Liver (tissue), 9 donors: ENCODE results near the gene BMP8A. TPM values are rescaled to one million over a fixed set of nuclear protein-coding genes. Genes with fewer than 3 reads are reported as not detected.
"Not testable (repeated sequence)": the region's sequence is repeated elsewhere in the genome, so short reads cannot be mapped to it uniquely, and the experiment has no call there.

Experiments used
- DNase-seq: peaks from one replicate; pipeline ENCODE4 v3.0.0-alpha.2; 2017; ENCODE audit warnings: low spot score
- H3K27ac ChIP-seq, 2 donors: one replicate each; pipeline ENCODE4 v1.7.0; 2013; ENCODE audit warnings: inconsistent platforms in 2 of 2, low read length in 2 of 2, control low read depth in 1 of 2, low read depth in 1 of 2, mild to moderate bottlenecking in 1 of 2
- H3K27me3 ChIP-seq, 4 donors: one replicate each; pipeline versions ENCODE4 v1.6.1 to v1.7.0; 2013; ENCODE audit warnings: low read length in 3 of 4, inconsistent platforms in 1 of 4, mild to moderate bottlenecking in 1 of 4, moderate library complexity in 1 of 4; ENCODE audit not compliant: control insufficient read depth in 4 of 4, insufficient read depth in 4 of 4
- H3K36me3 ChIP-seq, 4 donors: one replicate each; pipeline versions ENCODE4 v1.6.1 to v1.7.0; 2013; ENCODE audit warnings: low read length in 3 of 4, mild to moderate bottlenecking in 3 of 4, low read depth in 1 of 4, moderate library complexity in 1 of 4; ENCODE audit not compliant: control insufficient read depth in 4 of 4, insufficient read depth in 3 of 4
- H3K4me1 ChIP-seq, 4 donors: one replicate each; pipeline versions ENCODE4 v1.6.1 to v1.7.0; 2013; ENCODE audit warnings: low read length in 3 of 4, mild to moderate bottlenecking in 3 of 4, moderate library complexity in 1 of 4; ENCODE audit not compliant: control insufficient read depth in 4 of 4, insufficient read depth in 4 of 4
- H3K4me3 ChIP-seq, 3 donors: one replicate each; pipeline versions ENCODE4 v1.6.1 to v1.7.0; 2013; ENCODE audit warnings: low read length in 3 of 3, control low read depth in 1 of 3, low read depth in 1 of 3, mild to moderate bottlenecking in 1 of 3
- H3K9ac ChIP-seq, 2 donors: one replicate each; pipeline ENCODE4 v1.7.0; 2013; ENCODE audit warnings: low read length in 2 of 2, mild to moderate bottlenecking in 2 of 2, moderate library complexity in 2 of 2, control low read depth in 1 of 2, low read depth in 1 of 2
- H3K9me3 ChIP-seq, 4 donors: one replicate each; pipeline versions ENCODE4 v1.6.1 to v1.7.0; 2013; ENCODE audit warnings: low read length in 3 of 4; ENCODE audit not compliant: control insufficient read depth in 4 of 4
- ATF3 ChIP-seq: IDR thresholded peaks from 2 replicates; pipeline ENCODE4 v1.6.1; 2016; ENCODE audit warnings: antibody characterized with exemption
- CTCF ChIP-seq: fragments of 150-350 bp; IDR thresholded peaks from 2 replicates; pipeline ENCODE4 v1.5.1; 2017; ENCODE audit warnings: improper control_type of control experiment, low read depth, low read length; ENCODE audit not compliant: missing input control
- EGR1 ChIP-seq, 2 donors: IDR thresholded peaks; 2 replicates each; pipeline ENCODE4 v1.6.1; 2016 to 2018; ENCODE audit warnings: antibody characterized with exemption in 2 of 2, low read depth in 2 of 2
- FOXA2 ChIP-seq: IDR thresholded peaks from 2 replicates; pipeline ENCODE4 v1.6.1; 2016; ENCODE audit warnings: antibody characterized with exemption
- GABPA ChIP-seq, 2 donors: IDR thresholded peaks in 1 of 2; conservative IDR thresholded peaks in 1 of 2; 2 replicates each; pipeline ENCODE4 v1.6.1; 2016; ENCODE audit warnings: antibody characterized with exemption in 2 of 2, mild to moderate bottlenecking in 1 of 2, moderate library complexity in 1 of 2
- HNF4A ChIP-seq, 2 donors: conservative IDR thresholded peaks; 2 replicates each; pipeline ENCODE4 v1.6.1; 2016; ENCODE audit warnings: antibody characterized with exemption in 2 of 2, mild to moderate bottlenecking in 2 of 2
- HNF4G ChIP-seq: IDR thresholded peaks from 2 replicates; pipeline ENCODE4 v1.6.1; 2016; ENCODE audit warnings: antibody characterized with exemption
- JUND ChIP-seq, 2 donors: IDR thresholded peaks; 2 replicates each; pipeline ENCODE4 v1.6.1; 2016; ENCODE audit warnings: antibody characterized with exemption in 2 of 2
- MAX ChIP-seq: IDR thresholded peaks from 2 replicates; pipeline ENCODE4 v1.6.1; 2016; ENCODE audit warnings: antibody characterized with exemption
- NR2F2 ChIP-seq: IDR thresholded peaks from 2 replicates; pipeline ENCODE4 v1.6.1; 2016; ENCODE audit warnings: antibody characterized with exemption
- RAD21 ChIP-seq, 2 donors: IDR thresholded peaks; 2 replicates each; pipeline ENCODE4 v1.6.1; 2016; ENCODE audit warnings: antibody characterized with exemption in 2 of 2, mild to moderate bottlenecking in 2 of 2
- REST ChIP-seq: IDR thresholded peaks from 2 replicates; pipeline ENCODE4 v1.6.1; 2016; ENCODE audit warnings: antibody characterized with exemption, mild to moderate bottlenecking
- RXRA ChIP-seq, 2 donors: IDR thresholded peaks; 2 replicates each; pipeline ENCODE4 v1.6.1; 2017 to 2018; ENCODE audit warnings: antibody characterized with exemption in 2 of 2, mild to moderate bottlenecking in 1 of 2
- TAF1 ChIP-seq: conservative IDR thresholded peaks from 2 replicates; pipeline ENCODE4 v1.6.1; 2016; ENCODE audit warnings: antibody characterized with exemption, mild to moderate bottlenecking
- YY1 ChIP-seq: IDR thresholded peaks from 2 replicates; pipeline ENCODE4 v1.6.1; 2016; ENCODE audit warnings: antibody characterized with exemption, mild to moderate bottlenecking
- ZBTB33 ChIP-seq: IDR thresholded peaks from 2 replicates; pipeline ENCODE4 v1.6.1; 2016; ENCODE audit warnings: antibody characterized with exemption
- WGBS: extraction: QIAGEN DNeasy Blood & Tissue Kit; methylation state at CpG from one replicate; pipeline ENCODE4 v1.1.7; 2013; 5-methylcytosine and 5-hydroxymethylcytosine counted together
- polyA plus RNA-seq, 2 donors: library from polyadenylated mRNA; stranded (reverse) in 1 of 2; unstranded in 1 of 2; fragments of 200-250 nt in 1 of 2; fragments of >200 nt in 1 of 2; fragmentation: Nextera tagmentation in 1 of 2; extraction: Ambion mirVana in 1 of 2; gene quantifications; one replicate each; pipeline versions ENCODE4 v1.2.1 to v1.2.3, GENCODE V29; 2013 to 2015
- total RNA-seq, 2 donors: library from RNA; depleted of rRNA; stranded (reverse); fragments of >200 nt; gene quantifications; one replicate each; pipeline ENCODE4 v1.2.3, GENCODE V29; 2014
- donor health status: healthy.
- donor health status: healthy.
- donor health status: healthy.
- donor health status: healthy.
- donor health status: healthy.

BMP8A gene
- total and polyA plus RNA-seq, 4 donors: not detected

- not testable (repeated sequence) for H3K36me3 ChIP-seq, H3K4me3 ChIP-seq, H3K4me1 ChIP-seq, H3K27me3 ChIP-seq, H3K9me3 ChIP-seq, H3K27ac ChIP-seq, DNase-seq, H3K9ac ChIP-seq
- WGBS: 81% methylated on average over 9 of the region's 9 CpGs
Measured at GRCh38 chr1:39504436-39504835, 13.0 kb downstream of the BMP8A start.

GRCh38 chr1:39505289-39505688, 13.9 kb downstream of the BMP8A start:
- H3K4me3 ChIP-seq: no peak overlapping the region

More at GRCh38 chr1:39505289-39505688, 13.9 kb downstream of the BMP8A start:
- Histone ChIP-seq H3K9me3 (no peaks in the 10 kb centered on the region), H3K27ac (no peak overlapping the region), H3K4me1 (peaks cover 0 to 7% (median 0%) of the 10 kb centered on the region in 4 donors), H3K27me3 (no peaks in the 10 kb centered on the region), H3K36me3 (no peaks in the 10 kb centered on the region), H3K9ac (no peak overlapping the region)
- TF ChIP-seq NR2F2: no peak
- no peak for TF ChIP-seq ZBTB33
- TF ChIP-seq GABPA (IDR thresholded peaks at IDR 0.05 in 1 of 2, conservative IDR thresholded peaks at IDR 0.05 in 1 of 2): no peak
- no peak for TF ChIP-seq CTCF
- TF ChIP-seq HNF4G: no peak
- TF ChIP-seq YY1: no peak
- TF ChIP-seq EGR1 (IDR thresholded peaks at IDR 0.05; ENCODE audit: low read depth in 2 of 2): no peak
- TF ChIP-seq REST: no peak
- no peak for TF ChIP-seq ATF3
- no peak for TF ChIP-seq RAD21 (IDR thresholded peaks at IDR 0.05)
- no peak for TF ChIP-seq HNF4A (conservative IDR thresholded peaks at IDR 0.05)
- no peak for TF ChIP-seq RXRA (IDR thresholded peaks at IDR 0.05)
- TF ChIP-seq MAX: no peak
- TF ChIP-seq TAF1: no peak
- TF ChIP-seq JUND (IDR thresholded peaks at IDR 0.05): no peak
- TF ChIP-seq FOXA2: no peak
- no peak for DNase-seq
